WTC11 (cell line): ENCODE results near the gene CEP19.

Source experiments
- NR3C1 ChIP-seq: sonication (generic); formaldehyde crosslinking; conservative IDR thresholded peaks from 2 replicates; pipeline ENCODE4 v1.8.1; 2023; ENCODE audit warnings: low read depth, mild to moderate bottlenecking, missing genetic modification reagents
- TF ChIP-seq, protein P1 (sequence below): sonication (generic); formaldehyde crosslinking; IDR thresholded peaks from 2 replicates; pipeline ENCODE4 v1.8.1; 2022; ENCODE audit warnings: low read depth, missing genetic modification reagents, borderline replicate concordance
- TF ChIP-seq, protein P2 (sequence below): sonication (generic); formaldehyde crosslinking; IDR thresholded peaks from 2 replicates; pipeline ENCODE4 v1.8.1; 2023; ENCODE audit warnings: mild to moderate bottlenecking, missing genetic modification reagents, moderate library complexity
- TF ChIP-seq, protein P3 (sequence below): fragments of 200-600 bp; IDR thresholded peaks from 2 replicates; pipeline ENCODE4 v1.8.0; 2022; ENCODE audit warnings: antibody characterized with exemption
- TF ChIP-seq, protein P4 (sequence below): sonication (generic); formaldehyde crosslinking; IDR thresholded peaks from 2 replicates; pipeline ENCODE4 v1.8.1; 2022; ENCODE audit warnings: low read depth, mild to moderate bottlenecking, moderate library complexity, missing genetic modification reagents, borderline replicate concordance
- TF ChIP-seq, protein P5 (sequence below): fragments of 250-450 bp; sonication (Bioruptor Pico); IDR thresholded peaks from 2 replicates; pipeline ENCODE4 v1.9.0; 2021; ENCODE audit warnings: mild to moderate bottlenecking

DNA sequence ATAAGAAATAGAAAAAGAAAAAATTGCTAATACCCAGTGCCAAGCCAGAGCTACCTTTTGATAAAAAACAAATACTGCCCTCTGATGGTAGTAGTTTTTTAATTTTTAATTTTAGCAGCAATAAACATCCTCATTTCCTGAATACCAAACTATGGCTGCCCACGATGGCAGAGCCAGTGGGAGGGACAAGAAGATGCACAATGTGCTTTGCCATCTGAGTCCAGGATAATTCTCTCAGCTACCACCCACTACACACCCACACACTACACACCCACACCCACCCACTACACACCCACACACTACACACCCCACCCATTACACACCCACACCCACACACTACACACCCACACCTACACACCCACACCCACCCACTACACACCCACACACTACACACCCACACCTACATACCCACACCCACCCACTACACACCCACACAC is 17.8 kb downstream of the CEP19 start:
- TF ChIP-seq, protein P1, sequence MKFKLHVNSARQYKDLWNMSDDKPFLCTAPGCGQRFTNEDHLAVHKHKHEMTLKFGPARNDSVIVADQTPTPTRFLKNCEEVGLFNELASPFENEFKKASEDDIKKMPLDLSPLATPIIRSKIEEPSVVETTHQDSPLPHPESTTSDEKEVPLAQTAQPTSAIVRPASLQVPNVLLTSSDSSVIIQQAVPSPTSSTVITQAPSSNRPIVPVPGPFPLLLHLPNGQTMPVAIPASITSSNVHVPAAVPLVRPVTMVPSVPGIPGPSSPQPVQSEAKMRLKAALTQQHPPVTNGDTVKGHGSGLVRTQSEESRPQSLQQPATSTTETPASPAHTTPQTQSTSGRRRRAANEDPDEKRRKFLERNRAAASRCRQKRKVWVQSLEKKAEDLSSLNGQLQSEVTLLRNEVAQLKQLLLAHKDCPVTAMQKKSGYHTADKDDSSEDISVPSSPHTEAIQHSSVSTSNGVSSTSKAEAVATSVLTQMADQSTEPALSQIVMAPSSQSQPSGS (CRISPR knock-in tag), result no peak
- TF ChIP-seq, protein P2, sequence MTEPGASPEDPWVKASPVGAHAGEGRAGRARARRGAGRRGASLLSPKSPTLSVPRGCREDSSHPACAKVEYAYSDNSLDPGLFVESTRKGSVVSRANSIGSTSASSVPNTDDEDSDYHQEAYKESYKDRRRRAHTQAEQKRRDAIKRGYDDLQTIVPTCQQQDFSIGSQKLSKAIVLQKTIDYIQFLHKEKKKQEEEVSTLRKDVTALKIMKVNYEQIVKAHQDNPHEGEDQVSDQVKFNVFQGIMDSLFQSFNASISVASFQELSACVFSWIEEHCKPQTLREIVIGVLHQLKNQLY (CRISPR knock-in tag), result no peak
- TF ChIP-seq, protein P3, sequence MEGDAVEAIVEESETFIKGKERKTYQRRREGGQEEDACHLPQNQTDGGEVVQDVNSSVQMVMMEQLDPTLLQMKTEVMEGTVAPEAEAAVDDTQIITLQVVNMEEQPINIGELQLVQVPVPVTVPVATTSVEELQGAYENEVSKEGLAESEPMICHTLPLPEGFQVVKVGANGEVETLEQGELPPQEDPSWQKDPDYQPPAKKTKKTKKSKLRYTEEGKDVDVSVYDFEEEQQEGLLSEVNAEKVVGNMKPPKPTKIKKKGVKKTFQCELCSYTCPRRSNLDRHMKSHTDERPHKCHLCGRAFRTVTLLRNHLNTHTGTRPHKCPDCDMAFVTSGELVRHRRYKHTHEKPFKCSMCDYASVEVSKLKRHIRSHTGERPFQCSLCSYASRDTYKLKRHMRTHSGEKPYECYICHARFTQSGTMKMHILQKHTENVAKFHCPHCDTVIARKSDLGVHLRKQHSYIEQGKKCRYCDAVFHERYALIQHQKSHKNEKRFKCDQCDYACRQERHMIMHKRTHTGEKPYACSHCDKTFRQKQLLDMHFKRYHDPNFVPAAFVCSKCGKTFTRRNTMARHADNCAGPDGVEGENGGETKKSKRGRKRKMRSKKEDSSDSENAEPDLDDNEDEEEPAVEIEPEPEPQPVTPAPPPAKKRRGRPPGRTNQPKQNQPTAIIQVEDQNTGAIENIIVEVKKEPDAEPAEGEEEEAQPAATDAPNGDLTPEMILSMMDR, result no peak
- TF ChIP-seq, protein P4, sequence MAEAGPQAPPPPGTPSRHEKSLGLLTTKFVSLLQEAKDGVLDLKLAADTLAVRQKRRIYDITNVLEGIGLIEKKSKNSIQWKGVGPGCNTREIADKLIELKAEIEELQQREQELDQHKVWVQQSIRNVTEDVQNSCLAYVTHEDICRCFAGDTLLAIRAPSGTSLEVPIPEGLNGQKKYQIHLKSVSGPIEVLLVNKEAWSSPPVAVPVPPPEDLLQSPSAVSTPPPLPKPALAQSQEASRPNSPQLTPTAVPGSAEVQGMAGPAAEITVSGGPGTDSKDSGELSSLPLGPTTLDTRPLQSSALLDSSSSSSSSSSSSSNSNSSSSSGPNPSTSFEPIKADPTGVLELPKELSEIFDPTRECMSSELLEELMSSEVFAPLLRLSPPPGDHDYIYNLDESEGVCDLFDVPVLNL (CRISPR knock-in tag), result no peak
- no peak for TF ChIP-seq NR3C1 (CRISPR knock-in tag)
- TF ChIP-seq, protein P5, sequence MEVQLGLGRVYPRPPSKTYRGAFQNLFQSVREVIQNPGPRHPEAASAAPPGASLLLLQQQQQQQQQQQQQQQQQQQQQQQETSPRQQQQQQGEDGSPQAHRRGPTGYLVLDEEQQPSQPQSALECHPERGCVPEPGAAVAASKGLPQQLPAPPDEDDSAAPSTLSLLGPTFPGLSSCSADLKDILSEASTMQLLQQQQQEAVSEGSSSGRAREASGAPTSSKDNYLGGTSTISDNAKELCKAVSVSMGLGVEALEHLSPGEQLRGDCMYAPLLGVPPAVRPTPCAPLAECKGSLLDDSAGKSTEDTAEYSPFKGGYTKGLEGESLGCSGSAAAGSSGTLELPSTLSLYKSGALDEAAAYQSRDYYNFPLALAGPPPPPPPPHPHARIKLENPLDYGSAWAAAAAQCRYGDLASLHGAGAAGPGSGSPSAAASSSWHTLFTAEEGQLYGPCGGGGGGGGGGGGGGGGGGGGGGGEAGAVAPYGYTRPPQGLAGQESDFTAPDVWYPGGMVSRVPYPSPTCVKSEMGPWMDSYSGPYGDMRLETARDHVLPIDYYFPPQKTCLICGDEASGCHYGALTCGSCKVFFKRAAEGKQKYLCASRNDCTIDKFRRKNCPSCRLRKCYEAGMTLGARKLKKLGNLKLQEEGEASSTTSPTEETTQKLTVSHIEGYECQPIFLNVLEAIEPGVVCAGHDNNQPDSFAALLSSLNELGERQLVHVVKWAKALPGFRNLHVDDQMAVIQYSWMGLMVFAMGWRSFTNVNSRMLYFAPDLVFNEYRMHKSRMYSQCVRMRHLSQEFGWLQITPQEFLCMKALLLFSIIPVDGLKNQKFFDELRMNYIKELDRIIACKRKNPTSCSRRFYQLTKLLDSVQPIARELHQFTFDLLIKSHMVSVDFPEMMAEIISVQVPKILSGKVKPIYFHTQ, result no peak
